SK-N-SH treated with all-trans-retinoic acid at 6 μM for 48 hours (cell line): ENCODE data around the gene CLEC18C.
"Not testable (repeated sequence)": the region's sequence is repeated elsewhere in the genome, so short reads cannot be mapped to it uniquely, and the experiment has no call there.

Experiments used
- ARNTL ChIP-seq: fragments of 450-650 bp; formaldehyde crosslinking; IDR thresholded peaks from 2 replicates; pipeline ENCODE4 v1.5.0; 2020; ENCODE audit warnings: low read depth, mild to moderate bottlenecking, moderate library complexity, borderline replicate concordance
- CSDC2 ChIP-seq: fragments of 250-450 bp; sonication (Bioruptor Pico); IDR thresholded peaks from 2 replicates; pipeline ENCODE4 v1.5.0; 2020; ENCODE audit warnings: mild to moderate bottlenecking, moderate library complexity
- ESRRG ChIP-seq: fragments of 250-450 bp; sonication (Bioruptor Pico); IDR thresholded peaks from 2 replicates; pipeline ENCODE4 v1.6.1; 2021; ENCODE audit warnings: mild to moderate bottlenecking
- ISL1 ChIP-seq: fragments of 250-450 bp; sonication (Bioruptor Pico); IDR thresholded peaks from 2 replicates; pipeline ENCODE4 v2.1.2; 2022; ENCODE audit warnings: mild to moderate bottlenecking, moderate library complexity
- PPARA ChIP-seq: fragments of 250-450 bp; sonication (Bioruptor Pico); IDR thresholded peaks from 2 replicates; pipeline ENCODE4 v1.5.0; 2020; ENCODE audit warnings: mild to moderate bottlenecking, borderline replicate concordance
- SNAI2 ChIP-seq: fragments of 250-450 bp; sonication (Bioruptor Pico); IDR thresholded peaks from 2 replicates; pipeline ENCODE4 v1.5.0; 2020; ENCODE audit warnings: mild to moderate bottlenecking, moderate library complexity
- TOX ChIP-seq: fragments of 250-450 bp; sonication (Bioruptor Pico); IDR thresholded peaks from 2 replicates; pipeline ENCODE4 v1.8.0; 2021; ENCODE audit warnings: mild to moderate bottlenecking, moderate library complexity, borderline replicate concordance
- ZFP30 ChIP-seq: fragments of 450-650 bp; formaldehyde crosslinking; IDR thresholded peaks from 2 replicates; pipeline ENCODE4 v1.5.0; 2022; ENCODE audit warnings: mild to moderate bottlenecking, moderate library complexity
- ZNF70 ChIP-seq: fragments of 450-650 bp; formaldehyde crosslinking; IDR thresholded peaks from 2 replicates; pipeline ENCODE4 v1.5.0; 2020; ENCODE audit warnings: mild to moderate bottlenecking, moderate library complexity
- ZNF8 ChIP-seq: fragments of 450-650 bp; formaldehyde crosslinking; IDR thresholded peaks from 2 replicates; pipeline ENCODE4 v1.5.0; 2020; ENCODE audit warnings: mild to moderate bottlenecking, moderate library complexity
- TF ChIP-seq, protein P1 (sequence below): fragments of 250-450 bp; sonication (Bioruptor Pico); IDR thresholded peaks from 2 replicates; pipeline ENCODE4 v1.8.0; 2020; ENCODE audit warnings: mild to moderate bottlenecking, moderate library complexity, borderline replicate concordance
- TF ChIP-seq, protein P2 (sequence below): fragments of 250-450 bp; sonication (Bioruptor Pico); IDR thresholded peaks from 2 replicates; pipeline ENCODE4 v1.5.1; 2021; ENCODE audit warnings: mild to moderate bottlenecking, moderate library complexity
- TF ChIP-seq, protein P3 (sequence below): fragments of 250-450 bp; sonication (Bioruptor Pico); IDR thresholded peaks from 2 replicates; pipeline ENCODE4 v1.5.0; 2020; ENCODE audit warnings: mild to moderate bottlenecking, moderate library complexity

DNA sequence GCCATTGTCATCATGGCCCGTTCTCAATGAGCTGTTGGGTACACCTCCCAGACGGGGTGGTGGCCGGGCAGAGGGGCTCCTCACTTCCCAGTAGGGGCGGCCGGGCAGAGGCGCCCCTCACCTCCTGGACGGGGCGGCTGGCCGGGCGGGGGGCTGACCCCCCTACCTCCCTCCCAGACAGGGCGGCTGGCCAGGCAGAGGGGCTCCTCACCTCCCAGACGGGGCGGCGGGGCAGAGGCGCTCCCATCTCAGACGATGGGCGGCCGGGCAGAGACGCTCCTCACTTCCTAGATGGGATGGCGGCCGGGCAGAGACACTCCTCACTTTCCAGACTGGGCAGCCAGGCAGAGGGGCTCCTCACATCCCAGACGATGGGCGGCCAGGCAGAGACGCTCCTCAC, 51.1 kb downstream of the CLEC18C start:
- not testable (repeated sequence) for TF ChIP-seq CSDC2 (CRISPR knock-in tag); ZNF70 (CRISPR knock-in tag); ZFP30 (CRISPR knock-in tag); ESRRG (CRISPR knock-in tag); ARNTL; ISL1 (CRISPR knock-in tag); PPARA (CRISPR knock-in tag); SNAI2; ZNF8; TOX (CRISPR knock-in tag)
- TF ChIP-seq, protein P1, sequence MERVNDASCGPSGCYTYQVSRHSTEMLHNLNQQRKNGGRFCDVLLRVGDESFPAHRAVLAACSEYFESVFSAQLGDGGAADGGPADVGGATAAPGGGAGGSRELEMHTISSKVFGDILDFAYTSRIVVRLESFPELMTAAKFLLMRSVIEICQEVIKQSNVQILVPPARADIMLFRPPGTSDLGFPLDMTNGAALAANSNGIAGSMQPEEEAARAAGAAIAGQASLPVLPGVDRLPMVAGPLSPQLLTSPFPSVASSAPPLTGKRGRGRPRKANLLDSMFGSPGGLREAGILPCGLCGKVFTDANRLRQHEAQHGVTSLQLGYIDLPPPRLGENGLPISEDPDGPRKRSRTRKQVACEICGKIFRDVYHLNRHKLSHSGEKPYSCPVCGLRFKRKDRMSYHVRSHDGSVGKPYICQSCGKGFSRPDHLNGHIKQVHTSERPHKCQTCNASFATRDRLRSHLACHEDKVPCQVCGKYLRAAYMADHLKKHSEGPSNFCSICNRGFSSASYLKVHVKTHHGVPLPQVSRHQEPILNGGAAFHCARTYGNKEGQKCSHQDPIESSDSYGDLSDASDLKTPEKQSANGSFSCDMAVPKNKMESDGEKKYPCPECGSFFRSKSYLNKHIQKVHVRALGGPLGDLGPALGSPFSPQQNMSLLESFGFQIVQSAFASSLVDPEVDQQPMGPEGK (CRISPR knock-in tag), result not testable (repeated sequence)
- TF ChIP-seq, protein P2, sequence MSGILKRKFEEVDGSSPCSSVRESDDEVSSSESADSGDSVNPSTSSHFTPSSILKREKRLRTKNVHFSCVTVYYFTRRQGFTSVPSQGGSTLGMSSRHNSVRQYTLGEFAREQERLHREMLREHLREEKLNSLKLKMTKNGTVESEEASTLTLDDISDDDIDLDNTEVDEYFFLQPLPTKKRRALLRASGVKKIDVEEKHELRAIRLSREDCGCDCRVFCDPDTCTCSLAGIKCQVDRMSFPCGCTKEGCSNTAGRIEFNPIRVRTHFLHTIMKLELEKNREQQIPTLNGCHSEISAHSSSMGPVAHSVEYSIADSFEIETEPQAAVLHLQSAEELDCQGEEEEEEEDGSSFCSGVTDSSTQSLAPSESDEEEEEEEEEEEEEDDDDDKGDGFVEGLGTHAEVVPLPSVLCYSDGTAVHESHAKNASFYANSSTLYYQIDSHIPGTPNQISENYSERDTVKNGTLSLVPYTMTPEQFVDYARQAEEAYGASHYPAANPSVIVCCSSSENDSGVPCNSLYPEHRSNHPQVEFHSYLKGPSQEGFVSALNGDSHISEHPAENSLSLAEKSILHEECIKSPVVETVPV (CRISPR knock-in tag), result not testable (repeated sequence)
- TF ChIP-seq, protein P3, sequence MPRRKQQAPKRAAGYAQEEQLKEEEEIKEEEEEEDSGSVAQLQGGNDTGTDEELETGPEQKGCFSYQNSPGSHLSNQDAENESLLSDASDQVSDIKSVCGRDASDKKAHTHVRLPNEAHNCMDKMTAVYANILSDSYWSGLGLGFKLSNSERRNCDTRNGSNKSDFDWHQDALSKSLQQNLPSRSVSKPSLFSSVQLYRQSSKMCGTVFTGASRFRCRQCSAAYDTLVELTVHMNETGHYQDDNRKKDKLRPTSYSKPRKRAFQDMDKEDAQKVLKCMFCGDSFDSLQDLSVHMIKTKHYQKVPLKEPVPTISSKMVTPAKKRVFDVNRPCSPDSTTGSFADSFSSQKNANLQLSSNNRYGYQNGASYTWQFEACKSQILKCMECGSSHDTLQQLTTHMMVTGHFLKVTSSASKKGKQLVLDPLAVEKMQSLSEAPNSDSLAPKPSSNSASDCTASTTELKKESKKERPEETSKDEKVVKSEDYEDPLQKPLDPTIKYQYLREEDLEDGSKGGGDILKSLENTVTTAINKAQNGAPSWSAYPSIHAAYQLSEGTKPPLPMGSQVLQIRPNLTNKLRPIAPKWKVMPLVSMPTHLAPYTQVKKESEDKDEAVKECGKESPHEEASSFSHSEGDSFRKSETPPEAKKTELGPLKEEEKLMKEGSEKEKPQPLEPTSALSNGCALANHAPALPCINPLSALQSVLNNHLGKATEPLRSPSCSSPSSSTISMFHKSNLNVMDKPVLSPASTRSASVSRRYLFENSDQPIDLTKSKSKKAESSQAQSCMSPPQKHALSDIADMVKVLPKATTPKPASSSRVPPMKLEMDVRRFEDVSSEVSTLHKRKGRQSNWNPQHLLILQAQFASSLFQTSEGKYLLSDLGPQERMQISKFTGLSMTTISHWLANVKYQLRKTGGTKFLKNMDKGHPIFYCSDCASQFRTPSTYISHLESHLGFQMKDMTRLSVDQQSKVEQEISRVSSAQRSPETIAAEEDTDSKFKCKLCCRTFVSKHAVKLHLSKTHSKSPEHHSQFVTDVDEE (CRISPR knock-in tag), result not testable (repeated sequence)
